ENCODE results near the gene ENAH. TPM values are rescaled to one million over a fixed set of nuclear protein-coding genes. Genes with fewer than 3 reads are reported as not detected.
A peak's percentile ranks its signal among the peaks of the same experiment; 100 is the strongest.

The ENAH gene
- total and polyA plus RNA-seq, 9 of the 15 experiments (the other 6 are each of a cell fraction or from before 2014, with no cell fraction given): 0.03 to 1.2 (median 0.15) TPM

DNA sequence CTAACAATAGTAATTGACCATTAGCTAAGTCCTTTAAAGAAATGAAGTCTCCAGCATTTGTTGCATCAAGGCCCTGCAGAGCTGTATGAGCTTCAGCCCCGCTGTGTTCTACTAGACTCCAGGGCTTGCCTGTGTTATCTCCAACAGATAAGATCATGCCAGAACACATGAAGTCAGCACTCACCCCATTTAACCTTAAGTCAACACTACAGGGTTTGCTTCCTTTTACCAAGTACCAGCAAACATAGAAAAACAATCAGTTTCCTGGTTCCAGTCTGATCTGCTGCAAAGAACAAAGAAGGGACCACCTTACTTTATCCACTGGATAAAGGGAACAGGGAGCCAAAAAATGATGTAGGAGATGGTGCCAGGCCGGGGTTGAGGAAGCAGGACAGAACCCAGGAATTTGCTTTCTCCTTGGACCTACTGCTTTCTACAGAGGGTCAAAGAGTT is 41.3 kb upstream of the ENAH start (continued):
- no peak for TF ChIP-seq NR2C2 (CRISPR knock-in tag; IDR thresholded peaks at IDR 0.05)
- TF ChIP-seq NR2C2 (tag; IDR thresholded peaks at IDR 0.05): peak; percentile 63; the same call in 1 of the 2 replicates
- no peak for TF ChIP-seq KLF6 (CRISPR knock-in tag; IDR thresholded peaks at IDR 0.05; ENCODE audit: borderline replicate concordance)
- no peak; the same call in 1 of the 2 replicates for TF ChIP-seq RNF2 (IDR thresholded peaks at IDR 0.05)
- TF ChIP-seq C11orf30 (IDR thresholded peaks at IDR 0.05; ENCODE audit: low read depth): no peak
- no peak for TF ChIP-seq SNRNP70 (optimal IDR thresholded peaks at IDR 0.05; ENCODE audit: low read depth, low read length)
- TF ChIP-seq MBD2 (IDR thresholded peaks at IDR 0.05; ENCODE audit: borderline replicate concordance, low read depth): no peak
- TF ChIP-seq SAP30 (IDR thresholded peaks at IDR 0.05; ENCODE audit: borderline replicate concordance, insufficient read depth, low read depth, low read length, poor library complexity, severe bottlenecking): no peak
- TF ChIP-seq RFX7 (CRISPR knock-in tag; IDR thresholded peaks at IDR 0.05): no peak
- no peak for TF ChIP-seq KHSRP (IDR thresholded peaks at IDR 0.05)
- no peak for TF ChIP-seq MEF2A (IDR thresholded peaks at IDR 0.05; ENCODE audit: control insufficient read depth, low read depth, low read length)
- TF ChIP-seq TCF7L2 (IDR thresholded peaks at IDR 0.05; ENCODE audit: low read depth, low read length): no peak
- TF ChIP-seq, protein P1, sequence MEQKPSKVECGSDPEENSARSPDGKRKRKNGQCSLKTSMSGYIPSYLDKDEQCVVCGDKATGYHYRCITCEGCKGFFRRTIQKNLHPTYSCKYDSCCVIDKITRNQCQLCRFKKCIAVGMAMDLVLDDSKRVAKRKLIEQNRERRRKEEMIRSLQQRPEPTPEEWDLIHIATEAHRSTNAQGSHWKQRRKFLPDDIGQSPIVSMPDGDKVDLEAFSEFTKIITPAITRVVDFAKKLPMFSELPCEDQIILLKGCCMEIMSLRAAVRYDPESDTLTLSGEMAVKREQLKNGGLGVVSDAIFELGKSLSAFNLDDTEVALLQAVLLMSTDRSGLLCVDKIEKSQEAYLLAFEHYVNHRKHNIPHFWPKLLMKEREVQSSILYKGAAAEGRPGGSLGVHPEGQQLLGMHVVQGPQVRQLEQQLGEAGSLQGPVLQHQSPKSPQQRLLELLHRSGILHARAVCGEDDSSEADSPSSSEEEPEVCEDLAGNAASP (IDR thresholded peaks at IDR 0.05): no peak
- peak; percentile 58; the same call in 1 of the 2 replicates for TF ChIP-seq SOX6 (IDR thresholded peaks at IDR 0.05)
- TF ChIP-seq, protein P2, sequence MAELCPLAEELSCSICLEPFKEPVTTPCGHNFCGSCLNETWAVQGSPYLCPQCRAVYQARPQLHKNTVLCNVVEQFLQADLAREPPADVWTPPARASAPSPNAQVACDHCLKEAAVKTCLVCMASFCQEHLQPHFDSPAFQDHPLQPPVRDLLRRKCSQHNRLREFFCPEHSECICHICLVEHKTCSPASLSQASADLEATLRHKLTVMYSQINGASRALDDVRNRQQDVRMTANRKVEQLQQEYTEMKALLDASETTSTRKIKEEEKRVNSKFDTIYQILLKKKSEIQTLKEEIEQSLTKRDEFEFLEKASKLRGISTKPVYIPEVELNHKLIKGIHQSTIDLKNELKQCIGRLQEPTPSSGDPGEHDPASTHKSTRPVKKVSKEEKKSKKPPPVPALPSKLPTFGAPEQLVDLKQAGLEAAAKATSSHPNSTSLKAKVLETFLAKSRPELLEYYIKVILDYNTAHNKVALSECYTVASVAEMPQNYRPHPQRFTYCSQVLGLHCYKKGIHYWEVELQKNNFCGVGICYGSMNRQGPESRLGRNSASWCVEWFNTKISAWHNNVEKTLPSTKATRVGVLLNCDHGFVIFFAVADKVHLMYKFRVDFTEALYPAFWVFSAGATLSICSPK (IDR thresholded peaks at IDR 0.05; ENCODE audit: borderline replicate concordance): no peak
- TF ChIP-seq TEAD2 (tag; IDR thresholded peaks at IDR 0.05): no peak
- no peak for TF ChIP-seq RBM34 (IDR thresholded peaks at IDR 0.05; ENCODE audit: borderline replicate concordance, insufficient read depth, low read length)
- TF ChIP-seq GABPB1 (CRISPR knock-in tag; IDR thresholded peaks at IDR 0.05): no peak
- TF ChIP-seq, protein P3, sequence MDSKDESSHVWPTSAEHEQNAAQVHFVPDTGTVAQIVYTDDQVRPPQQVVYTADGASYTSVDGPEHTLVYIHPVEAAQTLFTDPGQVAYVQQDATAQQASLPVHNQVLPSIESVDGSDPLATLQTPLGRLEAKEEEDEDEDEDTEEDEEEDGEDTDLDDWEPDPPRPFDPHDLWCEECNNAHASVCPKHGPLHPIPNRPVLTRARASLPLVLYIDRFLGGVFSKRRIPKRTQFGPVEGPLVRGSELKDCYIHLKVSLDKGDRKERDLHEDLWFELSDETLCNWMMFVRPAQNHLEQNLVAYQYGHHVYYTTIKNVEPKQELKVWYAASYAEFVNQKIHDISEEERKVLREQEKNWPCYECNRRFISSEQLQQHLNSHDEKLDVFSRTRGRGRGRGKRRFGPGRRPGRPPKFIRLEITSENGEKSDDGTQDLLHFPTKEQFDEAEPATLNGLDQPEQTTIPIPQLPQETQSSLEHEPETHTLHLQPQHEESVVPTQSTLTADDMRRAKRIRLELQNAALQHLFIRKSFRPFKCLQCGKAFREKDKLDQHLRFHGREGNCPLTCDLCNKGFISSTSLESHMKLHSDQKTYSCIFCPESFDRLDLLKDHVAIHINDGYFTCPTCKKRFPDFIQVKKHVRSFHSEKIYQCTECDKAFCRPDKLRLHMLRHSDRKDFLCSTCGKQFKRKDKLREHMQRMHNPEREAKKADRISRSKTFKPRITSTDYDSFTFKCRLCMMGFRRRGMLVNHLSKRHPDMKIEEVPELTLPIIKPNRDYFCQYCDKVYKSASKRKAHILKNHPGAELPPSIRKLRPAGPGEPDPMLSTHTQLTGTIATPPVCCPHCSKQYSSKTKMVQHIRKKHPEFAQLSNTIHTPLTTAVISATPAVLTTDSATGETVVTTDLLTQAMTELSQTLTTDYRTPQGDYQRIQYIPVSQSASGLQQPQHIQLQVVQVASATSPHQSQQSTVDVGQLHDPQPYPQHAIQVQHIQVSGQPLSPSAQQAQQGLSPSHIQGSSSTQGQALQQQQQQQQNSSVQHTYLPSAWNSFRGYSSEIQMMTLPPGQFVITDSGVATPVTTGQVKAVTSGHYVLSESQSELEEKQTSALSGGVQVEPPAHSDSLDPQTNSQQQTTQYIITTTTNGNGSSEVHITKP (IDR thresholded peaks at IDR 0.05; ENCODE audit: partially characterized antibody): no peak
- TF ChIP-seq SRSF7 (optimal IDR thresholded peaks at IDR 0.05; ENCODE audit: low read depth, low read length): no peak
- TF ChIP-seq ZNF699 (CRISPR knock-in tag; IDR thresholded peaks at IDR 0.05; ENCODE audit: insufficient replicate concordance): no peak
- TF ChIP-seq TAF1 (IDR thresholded peaks at IDR 0.05; ENCODE audit: control insufficient read depth, extremely low read depth, insufficient read depth, low read length, severe bottlenecking): no peak
- no peak for TF ChIP-seq POLR3G (IDR thresholded peaks at IDR 0.05; ENCODE audit: extremely low read depth, insufficient read length, insufficient replicate concordance)
- no peak for TF ChIP-seq HDGF (IDR thresholded peaks at IDR 0.05)
